Head of caudate nucleus (tissue), 42 donors: ENCODE data around the gene PSMD1.
"Not testable (repeated sequence)": the region's sequence is repeated elsewhere in the genome, so short reads cannot be mapped to it uniquely, and the experiment has no call there.

Source experiments
- DNase-seq, 42 donors: peaks; one replicate each; pipeline versions ENCODE4 v3.0.0 to v3.0.0-alpha.2; 2020 to 2021; ENCODE audit warnings: mixed read lengths in 7 of 42
- intact Hi-C: fragments of 100-400 bp; cut with DNase I; formaldehyde crosslinking; loops from one replicate; pipeline ENCODE4 v1.15.0; 2022

The PSMD1 gene

DNA sequence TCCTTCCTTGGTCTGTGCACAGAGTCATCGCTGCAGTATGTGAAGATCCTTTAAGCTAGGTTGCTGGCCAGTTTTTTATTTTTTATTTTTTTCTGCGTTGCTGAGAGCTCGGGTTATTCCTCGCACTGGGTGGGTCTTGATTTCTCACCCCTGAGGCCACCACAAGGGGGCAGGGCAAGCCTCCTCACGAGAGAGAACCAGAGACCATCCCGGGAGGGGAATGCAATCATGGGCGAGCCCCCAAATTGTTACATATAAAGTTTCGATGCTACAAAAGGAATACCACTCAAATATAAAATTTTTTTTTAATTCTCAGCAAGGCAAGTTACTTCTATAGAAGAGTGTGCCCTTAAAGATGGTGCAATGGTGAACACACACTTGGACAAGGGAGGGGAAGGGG is 43.3 kb downstream of the PSMD1 start:
- intact Hi-C loops = loop anchor here (10.0 kb wide), 2 partner anchors 95 to 355 kb away; partner anchors contain the start of gene ARMC9
- no peak for DNase-seq

DNA sequence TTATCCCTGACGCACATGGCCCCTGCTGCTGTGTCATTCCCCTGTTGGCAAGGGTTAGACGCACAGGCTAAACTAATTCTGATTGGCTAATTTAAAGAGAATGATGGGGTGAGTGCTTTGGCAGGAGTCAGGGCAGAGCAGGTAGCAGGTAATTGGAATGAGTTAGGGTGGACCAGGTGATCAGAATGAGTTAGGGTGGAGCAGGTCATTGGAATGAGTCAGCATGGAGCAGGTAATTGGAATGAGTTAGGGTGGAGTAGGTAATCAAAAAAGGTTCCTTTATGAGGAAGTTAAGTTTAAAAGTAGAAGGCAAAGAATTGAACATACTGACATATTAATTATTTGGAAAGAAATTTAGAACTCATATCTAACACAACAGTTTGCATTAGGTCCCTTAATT is 43.7 kb downstream of the PSMD1 start:
- not testable (repeated sequence) for DNase-seq
- intact Hi-C loops = loop anchor here (10.0 kb wide), 1 partner anchor 94 kb away; the partner anchor contains the start of gene ARMC9

DNA sequence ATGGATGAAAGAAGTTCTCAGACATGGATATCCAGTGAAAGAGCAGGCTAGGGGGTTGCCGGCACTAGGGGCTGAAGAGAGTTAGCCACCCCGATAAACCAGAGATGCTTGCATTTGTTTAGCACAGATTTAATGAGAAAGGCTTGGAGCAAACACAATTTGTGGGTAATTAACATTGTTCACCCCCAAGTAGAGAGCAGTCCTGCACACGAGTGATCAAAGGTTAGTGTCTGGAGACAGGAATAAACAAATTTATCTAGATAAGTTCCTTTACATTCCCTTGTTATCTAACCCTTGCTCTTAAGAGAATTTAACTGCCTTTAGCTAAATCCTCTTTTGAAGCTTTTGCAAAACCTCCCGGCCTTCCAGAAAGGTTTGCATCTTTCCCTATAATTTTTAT is 44.3 kb downstream of the PSMD1 start:
- no peak for DNase-seq
- intact Hi-C loops = loop anchor here (10.0 kb wide), 1 partner anchor 94 kb away; the partner anchor contains the start of gene ARMC9

DNA sequence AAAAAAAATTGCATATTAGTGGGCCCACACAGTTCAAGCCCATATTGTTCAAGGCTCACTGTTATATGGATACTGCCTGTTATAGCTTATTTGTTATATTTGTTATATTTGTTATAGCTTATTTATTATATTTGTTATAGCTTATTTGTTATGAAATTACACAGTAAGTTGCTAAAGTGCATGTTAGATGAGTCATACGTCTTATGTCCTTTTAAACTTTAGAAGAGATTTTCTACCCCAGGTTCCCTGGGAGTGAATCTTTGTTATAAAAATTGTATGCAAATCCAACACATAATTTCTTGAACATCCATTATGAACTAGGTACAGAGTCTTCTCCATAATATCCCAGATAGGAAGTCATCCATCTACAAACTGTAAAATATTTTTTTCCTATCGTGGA is 46.1 kb downstream of the PSMD1 start:
- DNase-seq = no peak
- intact Hi-C loops = loop anchor here (10.0 kb wide), 1 partner anchor 92 kb away; the partner anchor contains the start of gene ARMC9

DNA sequence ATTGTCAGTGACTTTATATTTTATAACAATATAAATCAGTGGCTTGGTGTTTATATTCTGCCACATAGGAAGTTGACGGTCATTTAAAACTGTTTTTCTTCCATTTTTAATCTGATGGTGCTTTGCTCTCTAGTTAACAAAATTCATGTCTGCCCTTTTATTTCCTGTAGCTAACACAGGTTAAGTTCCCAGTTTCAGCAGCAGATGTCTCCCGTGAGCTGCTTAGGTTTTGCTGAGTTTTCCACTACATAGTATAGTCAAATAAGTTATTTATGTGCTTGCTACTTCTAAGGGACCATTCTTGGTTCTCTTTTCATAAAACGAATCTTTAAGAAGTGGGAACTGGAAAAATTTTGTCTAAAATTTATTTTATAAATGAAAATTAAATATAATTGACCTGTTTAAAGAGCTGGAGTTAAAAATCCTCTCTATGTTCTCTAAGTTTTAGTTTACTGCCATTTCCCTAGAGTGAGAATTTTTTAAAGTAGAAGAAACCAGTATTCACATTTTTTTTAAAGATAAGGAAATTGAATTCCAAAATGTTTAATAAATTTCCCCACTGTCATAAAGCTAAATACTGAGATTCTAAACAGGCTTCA is 47.5 kb downstream of the PSMD1 start:
- peak in 40 of 42 donors; percentile 41 to 87 (median 68) for DNase-seq
- intact Hi-C loops = loop anchor here (10.0 kb wide), 1 partner anchor 91 kb away; the partner anchor contains the start of gene ARMC9

- intact Hi-C loops = no loop called here
- no peak for DNase-seq
Measured at GRCh38 chr2:231110551-231110950, 53.9 kb downstream of the PSMD1 start.

DNA sequence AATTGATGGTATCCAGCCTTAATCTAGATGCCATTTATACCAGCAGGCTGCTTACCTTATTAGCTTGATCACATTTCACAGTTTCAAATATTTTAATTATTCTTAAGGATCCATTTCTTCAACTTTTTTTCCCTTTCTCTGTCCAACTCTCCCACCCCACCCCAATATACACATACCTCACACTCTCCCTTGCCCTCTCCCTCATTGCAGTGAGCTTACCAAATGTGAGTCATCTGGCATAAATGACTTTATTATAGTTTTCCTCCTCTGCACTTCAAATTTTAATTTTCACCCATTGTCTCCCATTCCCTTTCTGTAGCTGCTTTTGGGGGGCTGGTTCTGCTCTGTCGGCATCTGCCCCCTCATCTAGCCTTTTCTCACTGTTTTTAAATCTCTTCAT is 55.3 kb downstream of the PSMD1 start:
- DNase-seq = peak in 4 of 42 donors; percentile 14 to 47 (median 32)
- intact Hi-C loops = no loop called here

DNA sequence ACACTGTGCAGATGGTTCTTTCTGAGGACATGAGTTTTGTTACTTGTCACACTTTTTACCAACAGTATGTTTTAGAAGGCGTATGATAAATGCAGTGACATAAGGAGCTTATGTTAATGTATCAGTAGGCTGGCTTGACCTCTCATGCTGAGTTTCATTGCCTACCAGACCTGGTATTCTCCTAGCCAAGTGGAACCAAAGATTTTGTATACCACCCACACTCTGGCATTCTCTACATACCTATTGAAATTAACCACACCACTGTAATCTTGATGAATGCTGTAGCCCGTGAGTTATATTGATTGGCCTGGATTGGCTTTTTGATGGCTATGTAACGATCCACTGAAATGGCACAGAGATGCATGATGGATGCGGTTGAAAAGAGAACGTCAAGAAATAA is 56.8 kb downstream of the PSMD1 start:
- DNase-seq = no peak
- intact Hi-C loops = no loop called here

DNA sequence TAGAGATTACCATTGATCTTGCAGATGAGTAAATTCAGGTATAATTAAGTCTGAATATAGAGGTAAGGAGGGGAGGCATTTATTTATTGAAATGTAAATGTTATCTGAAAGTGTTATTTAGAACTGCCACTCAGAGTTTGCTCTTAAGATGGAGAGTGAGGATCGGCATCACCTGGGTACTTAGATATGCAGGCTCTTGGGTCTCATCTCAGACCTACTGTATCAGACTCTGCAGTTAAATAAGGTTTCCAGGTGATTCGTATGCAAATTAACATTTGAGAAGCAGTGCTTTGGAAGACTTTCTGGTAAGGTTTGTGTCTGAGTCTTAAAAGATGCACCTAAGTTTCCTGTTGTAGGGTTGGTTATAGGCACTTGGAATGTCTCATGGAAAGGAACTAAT is 59.0 kb downstream of the PSMD1 start:
- intact Hi-C loops = no loop called here
- no peak for DNase-seq

DNA sequence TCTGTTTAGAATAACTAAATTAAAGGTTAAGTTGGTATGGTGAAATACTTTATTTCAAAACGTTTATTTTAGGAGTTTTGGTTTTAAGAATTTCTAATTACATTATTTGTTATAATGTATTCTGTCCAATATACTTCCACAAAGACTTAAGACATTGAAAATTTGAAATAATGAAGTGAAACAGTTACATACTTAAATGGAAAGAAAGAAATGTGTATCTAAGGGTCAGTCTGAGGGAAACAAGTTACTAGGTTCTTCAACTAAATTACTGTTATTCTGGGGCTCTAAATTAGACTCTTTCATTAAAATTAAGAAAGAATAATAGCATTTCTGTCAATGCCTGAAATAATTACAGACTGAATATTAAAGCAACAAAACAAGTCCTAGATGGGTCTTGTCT is 60.5 kb downstream of the PSMD1 start:
- intact Hi-C loops = no loop called here

DNA sequence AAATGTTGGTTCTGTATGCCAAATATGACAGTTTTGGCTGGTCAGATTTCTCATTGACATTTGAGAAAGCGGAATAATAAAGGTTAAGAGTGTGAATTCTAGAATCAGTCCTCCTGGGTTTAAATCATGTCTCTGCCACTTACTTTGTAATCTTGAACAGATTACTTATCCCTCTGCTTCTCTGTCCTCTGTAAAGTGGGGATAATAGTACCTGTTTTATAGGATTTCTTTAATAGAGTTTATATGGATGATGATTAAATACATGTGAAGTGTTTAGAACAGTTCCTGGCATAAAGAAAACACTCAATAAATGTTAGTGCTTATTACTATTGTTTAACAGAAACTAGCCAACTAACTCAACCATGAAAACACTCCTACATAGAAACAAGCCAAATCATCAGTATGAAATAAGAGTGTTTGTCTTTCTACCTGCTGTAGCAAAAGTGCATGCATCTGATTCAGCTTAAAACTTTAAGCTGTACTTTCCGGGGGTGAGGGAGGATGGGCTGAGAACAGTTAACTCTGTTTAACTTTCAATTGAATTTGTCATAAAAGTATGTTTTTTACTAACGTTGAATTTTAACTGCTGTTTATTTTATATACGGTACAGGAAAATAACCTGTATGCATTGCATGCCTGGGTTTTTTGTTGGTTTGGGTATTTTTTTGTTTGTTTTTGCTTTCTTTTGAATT is 61.4 kb downstream of the PSMD1 start:
- intact Hi-C loops = no loop called here
- no peak for DNase-seq

More for the DNA sequence above, 60.5 kb downstream of the PSMD1 start:
- no peak for DNase-seq

DNA sequence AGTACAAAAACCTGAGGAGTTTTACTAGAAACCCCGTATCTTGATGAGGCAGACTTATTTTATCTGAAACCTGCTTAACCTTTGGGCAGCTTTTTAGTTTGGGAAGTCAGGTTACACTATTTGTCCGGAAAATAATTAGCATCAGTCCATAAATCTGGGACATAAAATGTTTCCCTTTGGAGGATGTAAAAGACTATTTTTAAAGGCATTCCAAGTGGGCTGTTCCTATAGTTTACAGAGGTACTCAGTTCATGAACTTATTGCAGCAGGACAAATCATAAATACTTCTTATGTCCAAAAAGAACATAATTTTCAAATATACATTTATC is 61.9 kb downstream of the PSMD1 start:
- intact Hi-C loops = no loop called here
- no peak for DNase-seq

DNA sequence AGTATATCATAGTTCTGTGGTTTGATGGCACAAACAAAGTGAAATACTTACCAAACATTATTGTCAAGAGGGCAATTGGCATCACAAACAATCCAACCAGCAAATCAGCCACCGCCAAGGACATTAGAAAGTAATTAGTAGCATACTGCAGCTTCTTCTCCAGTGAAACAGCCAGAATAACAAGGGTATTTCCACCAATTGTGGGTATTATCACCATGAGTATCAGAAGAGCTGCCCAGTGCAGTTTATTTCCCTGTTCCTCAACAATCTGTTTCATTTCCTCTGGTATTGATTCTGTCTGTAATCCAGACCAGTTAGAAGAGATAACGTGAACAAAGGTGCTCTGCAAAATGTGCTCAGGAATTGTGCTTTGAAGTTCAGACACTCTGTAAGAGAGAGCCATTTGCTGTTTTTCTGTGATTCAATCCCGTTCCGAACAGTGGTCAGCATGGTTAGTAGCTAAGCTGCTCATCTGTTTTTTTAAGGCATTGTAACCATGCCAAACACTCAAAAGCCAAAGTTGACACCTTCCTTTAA is 66.8 kb downstream of the PSMD1 start:
- DNase-seq = no peak
- intact Hi-C loops = no loop called here

- intact Hi-C loops = no loop called here
- DNase-seq = peak in 12 of 42 donors; percentile 12 to 55 (median 28)
Measured at GRCh38 chr2:231124838-231125568, 68.3 kb downstream of the PSMD1 start, which contains the start of gene HTR2B. Gene HTR2B (minus strand): TSS chr2:231125042. CDS start chr2:231123764, 1,278 bp downstream.

- DNase-seq = no peak
- intact Hi-C loops = no loop called here
Measured at GRCh38 chr2:231126123-231126522, 69.5 kb downstream of the PSMD1 start.

- intact Hi-C loops = no loop called here
- no peak for DNase-seq
Measured at GRCh38 chr2:231127480-231127879, 70.8 kb downstream of the PSMD1 start.

DNA sequence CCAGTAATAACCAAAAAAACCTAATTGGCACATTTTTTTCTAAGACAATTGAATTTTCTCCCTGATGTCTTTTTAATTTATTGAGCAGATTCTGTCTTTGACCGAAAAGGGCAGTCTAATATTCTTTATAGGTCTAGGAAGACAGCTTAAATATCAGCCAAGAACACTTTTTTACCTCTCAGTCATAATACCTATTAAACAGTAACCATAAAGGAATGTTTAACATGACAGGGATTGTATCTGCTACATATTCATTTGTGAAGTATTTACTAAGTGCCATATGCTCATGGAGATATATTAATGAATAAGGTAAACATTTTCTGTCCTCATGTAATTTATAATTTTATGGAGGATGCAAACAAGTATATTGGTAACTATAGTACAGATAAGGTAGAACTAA is 71.3 kb downstream of the PSMD1 start:
- DNase-seq = no peak
- intact Hi-C loops = no loop called here

DNA sequence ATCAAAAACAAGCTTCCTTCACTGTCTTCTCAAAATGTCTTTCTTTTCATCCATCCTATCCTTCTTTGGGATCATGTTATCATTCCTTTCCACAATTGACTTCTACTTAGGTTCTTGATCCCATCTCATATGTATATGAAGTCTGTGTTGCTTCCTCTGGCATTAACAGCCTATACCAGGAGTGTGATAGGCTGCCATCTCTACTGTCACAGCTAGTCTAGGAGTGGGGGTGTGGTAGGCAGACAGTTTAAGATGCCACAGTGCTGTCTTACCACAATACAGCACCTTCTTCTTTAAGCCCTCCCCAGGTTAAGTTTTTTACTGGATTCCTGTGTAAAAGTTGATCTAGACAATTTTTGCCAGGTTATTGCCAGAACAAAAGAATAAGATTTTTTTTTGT is 71.9 kb downstream of the PSMD1 start:
- intact Hi-C loops = no loop called here
- DNase-seq = peak in 4 of 42 donors; percentile 8 to 21 (median 10)

DNA sequence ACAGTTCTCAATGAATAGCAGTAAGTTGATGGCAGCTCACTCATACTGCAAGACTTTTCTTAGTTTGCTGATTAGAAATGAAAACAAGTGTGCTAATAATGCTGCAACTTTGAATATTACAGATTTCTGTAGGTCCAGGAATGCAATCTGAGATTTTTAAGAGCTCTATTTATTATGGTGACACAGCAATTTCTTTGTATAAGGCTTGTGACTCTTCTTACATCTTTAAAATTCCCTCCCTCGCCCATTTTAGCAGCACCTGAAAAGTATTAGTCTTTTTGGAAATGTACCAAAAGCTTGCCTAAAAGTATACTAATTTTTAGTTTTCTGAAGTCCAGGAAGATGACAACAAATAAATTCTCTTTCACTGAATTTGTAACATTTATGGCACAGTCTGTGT is 72.5 kb downstream of the PSMD1 start:
- DNase-seq = no peak
- intact Hi-C loops = no loop called here
